ENCODE results near the gene GALT. TPM values are rescaled to one million over a fixed set of nuclear protein-coding genes. Genes with fewer than 3 reads are reported as not detected.

GALT gene
- total RNA-seq, 1 donor from 2014 or later, result 57.5 TPM

DNA sequence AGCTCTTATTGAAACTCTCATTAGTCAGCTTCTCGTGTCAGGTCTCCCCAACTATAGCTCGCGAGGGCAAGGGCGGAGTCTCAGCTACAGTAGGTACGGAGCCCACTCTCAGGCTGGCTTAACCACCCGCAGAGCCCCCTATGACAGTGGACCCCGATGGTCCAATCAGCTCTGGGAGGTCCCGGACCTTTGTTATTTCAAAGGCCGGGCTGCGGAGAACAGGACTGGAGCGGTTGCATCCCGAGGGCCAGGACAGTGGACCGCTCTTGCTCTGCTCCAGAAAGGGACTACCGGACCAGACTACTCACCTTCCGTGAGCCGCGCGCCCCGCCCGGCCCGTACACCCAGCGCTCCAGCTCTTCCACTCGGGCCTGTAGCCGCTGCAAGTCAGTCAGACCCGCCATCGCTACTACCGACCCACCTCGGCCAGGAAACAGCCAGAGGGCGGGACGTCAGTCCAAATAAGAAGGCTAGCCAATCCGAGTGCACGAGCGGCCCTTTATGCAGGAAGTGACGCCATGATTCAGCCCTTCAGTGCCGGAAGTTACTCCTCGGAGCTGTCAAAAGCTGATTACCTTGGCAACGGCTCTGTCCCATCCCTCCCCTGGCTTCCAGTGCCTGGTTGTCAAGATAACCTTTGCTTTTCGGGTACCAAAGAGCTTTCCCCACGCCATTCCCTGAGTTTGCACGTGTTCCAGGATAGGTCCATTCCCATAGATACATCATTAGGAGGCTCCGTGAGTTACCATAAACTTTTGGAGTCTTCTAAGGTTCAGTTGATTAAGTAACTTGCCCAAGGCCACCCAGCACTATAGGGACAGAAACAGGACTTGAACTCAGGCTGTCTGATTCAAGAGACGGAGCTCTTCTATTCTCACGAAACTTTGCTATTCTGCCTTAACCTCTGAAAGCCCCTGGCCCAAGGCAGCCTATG is 26.1 kb upstream of the GALT start, which contains the start of gene DCTN3:
Gene DCTN3 (minus strand): TSS at position 435 of the 934 bp plus-strand sequence. CDS start 31 bp downstream, at position 404.
- peak; percentile 89 for DNase-seq
- Mint-ChIP-seq H3K36me3 (ENCODE audit: unreplicated experiment) (no peaks in the 10 kb centered on the region), H3K4me3 (ENCODE audit: unreplicated experiment) (peak within 1 kb of the TSS; percentile 99), H3K27me3 (ENCODE audit: unreplicated experiment) (peaks cover 14% of the 10 kb centered on the region), H3K4me1 (ENCODE audit: low read depth, unreplicated experiment) (peaks cover 5% of the 10 kb centered on the region), H3K9me3 (ENCODE audit: unreplicated experiment) (peaks cover 6% of the 10 kb centered on the region), H3K27ac (ENCODE audit: unreplicated experiment) (peak within 1 kb of the TSS; percentile 76)
- TF ChIP-seq, protein P1, sequence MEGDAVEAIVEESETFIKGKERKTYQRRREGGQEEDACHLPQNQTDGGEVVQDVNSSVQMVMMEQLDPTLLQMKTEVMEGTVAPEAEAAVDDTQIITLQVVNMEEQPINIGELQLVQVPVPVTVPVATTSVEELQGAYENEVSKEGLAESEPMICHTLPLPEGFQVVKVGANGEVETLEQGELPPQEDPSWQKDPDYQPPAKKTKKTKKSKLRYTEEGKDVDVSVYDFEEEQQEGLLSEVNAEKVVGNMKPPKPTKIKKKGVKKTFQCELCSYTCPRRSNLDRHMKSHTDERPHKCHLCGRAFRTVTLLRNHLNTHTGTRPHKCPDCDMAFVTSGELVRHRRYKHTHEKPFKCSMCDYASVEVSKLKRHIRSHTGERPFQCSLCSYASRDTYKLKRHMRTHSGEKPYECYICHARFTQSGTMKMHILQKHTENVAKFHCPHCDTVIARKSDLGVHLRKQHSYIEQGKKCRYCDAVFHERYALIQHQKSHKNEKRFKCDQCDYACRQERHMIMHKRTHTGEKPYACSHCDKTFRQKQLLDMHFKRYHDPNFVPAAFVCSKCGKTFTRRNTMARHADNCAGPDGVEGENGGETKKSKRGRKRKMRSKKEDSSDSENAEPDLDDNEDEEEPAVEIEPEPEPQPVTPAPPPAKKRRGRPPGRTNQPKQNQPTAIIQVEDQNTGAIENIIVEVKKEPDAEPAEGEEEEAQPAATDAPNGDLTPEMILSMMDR (IDR thresholded peaks at IDR 0.05; ENCODE audit: partially characterized antibody, unreplicated experiment), result no peak

DNA sequence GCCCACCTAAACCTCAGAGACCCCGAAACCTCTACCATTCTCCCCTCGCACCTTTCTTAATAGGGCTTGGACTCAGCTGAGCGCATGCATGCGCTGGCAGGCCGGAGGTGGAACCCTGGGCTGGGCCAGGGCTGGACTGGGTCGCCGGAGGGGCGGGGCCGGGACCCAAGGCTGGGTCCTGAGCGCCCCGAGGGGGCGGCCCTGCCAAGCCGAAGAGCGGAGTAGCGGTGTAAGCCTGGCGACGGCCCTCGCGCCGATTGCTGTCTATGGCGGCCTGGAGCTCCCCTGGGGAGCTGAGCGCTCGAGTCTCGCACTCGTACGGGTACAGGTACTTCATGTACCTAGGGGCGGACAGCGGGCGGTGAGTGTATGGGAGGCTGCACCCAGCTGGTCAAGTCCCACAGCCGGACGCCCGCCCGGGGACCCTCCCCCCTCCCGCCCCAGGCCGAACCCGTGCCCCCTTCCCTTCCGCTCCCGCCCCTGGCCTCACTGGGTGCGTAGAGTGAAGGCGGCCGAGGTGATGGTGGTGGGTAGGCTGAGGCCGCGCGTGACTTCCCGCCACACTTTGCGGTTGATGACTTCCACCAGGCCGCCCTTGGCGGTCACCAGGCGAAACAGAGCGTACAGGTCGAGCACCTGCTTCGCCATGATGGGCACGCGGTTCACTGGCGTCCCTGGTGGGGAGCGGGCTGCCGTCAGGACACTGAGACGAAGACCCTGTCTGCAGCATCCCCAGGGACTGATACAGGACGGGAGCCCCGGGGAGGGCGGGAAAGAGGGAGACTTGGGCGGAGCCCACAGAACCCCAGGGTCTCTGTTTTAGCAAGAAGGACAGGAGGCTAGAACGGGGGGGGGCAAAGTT is 22.9 kb upstream of the GALT start:
- Mint-ChIP-seq H3K27me3 (ENCODE audit: unreplicated experiment) (peaks cover 30% of the 10 kb centered on the region), H3K4me3 (ENCODE audit: unreplicated experiment) (no peak overlapping the region), H3K36me3 (ENCODE audit: unreplicated experiment) (peaks cover 5% of the 10 kb centered on the region), H3K27ac (ENCODE audit: unreplicated experiment) (no peak overlapping the region), H3K4me1 (ENCODE audit: low read depth, unreplicated experiment) (peaks cover 11% of the 10 kb centered on the region), H3K9me3 (ENCODE audit: unreplicated experiment) (peaks cover 8% of the 10 kb centered on the region)
- no peak for DNase-seq
- TF ChIP-seq, protein P1 (IDR thresholded peaks at IDR 0.05; ENCODE audit: partially characterized antibody, unreplicated experiment), result no peak

DNA sequence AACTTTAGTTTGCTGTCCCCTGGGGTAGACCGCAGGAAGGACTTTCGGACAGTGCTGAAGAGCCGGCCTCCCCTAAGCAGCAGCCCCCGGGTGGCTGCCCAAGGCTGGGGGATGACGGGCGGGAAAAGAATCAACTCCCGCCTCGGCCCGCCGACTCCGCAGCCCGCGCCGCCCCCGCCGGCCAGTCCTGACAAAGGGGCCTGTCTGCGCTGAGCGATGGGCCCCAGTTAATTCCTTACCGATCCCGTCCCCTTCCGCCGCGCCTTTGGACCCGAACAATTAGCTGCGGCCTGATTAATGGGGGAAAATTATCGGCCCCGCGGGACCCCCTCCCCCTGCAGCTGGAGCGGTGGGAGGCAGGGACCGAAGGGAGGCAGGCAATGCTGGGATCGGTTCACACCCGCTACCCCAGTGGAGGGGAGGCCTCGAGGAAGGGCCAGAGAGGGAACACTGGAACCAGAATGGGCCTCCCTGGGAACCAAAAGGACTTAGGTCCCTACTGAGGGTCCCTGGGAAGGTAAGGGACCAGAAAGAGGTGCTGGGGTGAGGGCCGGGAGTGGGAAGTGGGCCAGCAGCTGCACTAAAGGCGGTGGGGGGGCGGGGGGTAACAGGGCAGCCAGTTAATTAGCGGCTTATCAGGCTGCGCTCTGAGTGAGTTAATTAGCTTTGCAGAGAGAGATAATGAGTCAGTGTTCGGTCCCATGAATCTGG is 21.8 kb upstream of the GALT start:
- H3K36me3 Mint-ChIP-seq (ENCODE audit: unreplicated experiment), result peaks cover 6% of the 10 kb centered on the region
- H3K4me3 Mint-ChIP-seq (ENCODE audit: unreplicated experiment), result no peak overlapping the region
- peaks cover 11% of the 10 kb centered on the region for H3K4me1 Mint-ChIP-seq (ENCODE audit: low read depth, unreplicated experiment)
- H3K27ac Mint-ChIP-seq (ENCODE audit: unreplicated experiment), result no peak overlapping the region
- DNase-seq, result no peak
- H3K27me3 Mint-ChIP-seq (ENCODE audit: unreplicated experiment), result peaks cover 36% of the 10 kb centered on the region
- TF ChIP-seq, protein P1 (IDR thresholded peaks at IDR 0.05; ENCODE audit: partially characterized antibody, unreplicated experiment), result no peak
- peaks cover 11% of the 10 kb centered on the region for H3K9me3 Mint-ChIP-seq (ENCODE audit: unreplicated experiment)

DNA sequence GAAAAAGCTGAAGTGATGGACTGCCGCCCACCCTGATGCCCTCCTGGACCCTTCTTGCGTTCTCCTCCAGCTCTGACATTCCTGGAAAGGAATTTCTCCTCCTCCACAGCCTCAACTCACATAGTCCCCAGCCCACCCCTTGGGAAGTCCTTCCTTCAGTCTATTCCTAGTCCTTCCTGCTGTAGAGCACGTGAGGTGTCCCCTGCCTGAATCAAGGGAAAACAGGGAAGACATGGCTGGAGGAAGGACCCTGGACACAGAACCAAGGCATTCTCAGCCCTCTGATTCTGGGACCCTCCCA is 21.3 kb upstream of the GALT start:
- TF ChIP-seq, protein P1 (IDR thresholded peaks at IDR 0.05; ENCODE audit: partially characterized antibody, unreplicated experiment), result no peak
- Mint-ChIP-seq H3K27me3 (ENCODE audit: unreplicated experiment) (peaks cover 39% of the 10 kb centered on the region), H3K4me3 (ENCODE audit: unreplicated experiment) (peak overlapping the region; percentile 28), H3K36me3 (ENCODE audit: unreplicated experiment) (peaks cover 6% of the 10 kb centered on the region), H3K4me1 (ENCODE audit: low read depth, unreplicated experiment) (peaks cover 8% of the 10 kb centered on the region), H3K27ac (ENCODE audit: unreplicated experiment) (no peak overlapping the region), H3K9me3 (ENCODE audit: unreplicated experiment) (peaks cover 13% of the 10 kb centered on the region)
- no peak for DNase-seq
